C4-2B (cell line): ENCODE data around the gene F2.

ENCODE experiments used
- ZFX ChIP-seq: fragments of 450-650 bp; IDR thresholded peaks from 2 replicates; pipeline ENCODE4 v1.6.1; 2017
- TF ChIP-seq, protein P1 (sequence below): fragments of 450-650 bp; conservative IDR thresholded peaks from 2 replicates; pipeline ENCODE4 v1.5.1; 2017; ENCODE audit warnings: mild to moderate bottlenecking

DNA sequence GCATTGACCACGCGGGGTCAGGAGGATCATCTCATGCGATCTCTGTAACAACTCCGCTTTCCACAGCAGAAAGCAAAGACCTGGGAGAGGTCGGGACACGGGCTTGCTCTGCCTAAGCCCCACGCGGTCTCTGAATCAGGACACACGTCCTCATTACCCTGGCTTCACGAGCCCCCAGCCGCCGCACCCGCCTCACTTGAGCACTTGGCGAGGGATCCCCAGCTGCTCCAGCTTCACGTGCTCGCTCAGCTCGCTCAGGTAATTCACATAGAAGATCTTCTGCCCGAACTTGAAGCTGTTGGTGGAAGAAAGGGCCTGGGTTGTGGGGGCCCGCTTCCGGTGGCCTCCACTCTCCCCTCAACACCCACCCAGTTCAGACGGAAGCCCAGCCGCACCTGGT is 38.2 kb upstream of the F2 start:
- TF ChIP-seq, protein P1, sequence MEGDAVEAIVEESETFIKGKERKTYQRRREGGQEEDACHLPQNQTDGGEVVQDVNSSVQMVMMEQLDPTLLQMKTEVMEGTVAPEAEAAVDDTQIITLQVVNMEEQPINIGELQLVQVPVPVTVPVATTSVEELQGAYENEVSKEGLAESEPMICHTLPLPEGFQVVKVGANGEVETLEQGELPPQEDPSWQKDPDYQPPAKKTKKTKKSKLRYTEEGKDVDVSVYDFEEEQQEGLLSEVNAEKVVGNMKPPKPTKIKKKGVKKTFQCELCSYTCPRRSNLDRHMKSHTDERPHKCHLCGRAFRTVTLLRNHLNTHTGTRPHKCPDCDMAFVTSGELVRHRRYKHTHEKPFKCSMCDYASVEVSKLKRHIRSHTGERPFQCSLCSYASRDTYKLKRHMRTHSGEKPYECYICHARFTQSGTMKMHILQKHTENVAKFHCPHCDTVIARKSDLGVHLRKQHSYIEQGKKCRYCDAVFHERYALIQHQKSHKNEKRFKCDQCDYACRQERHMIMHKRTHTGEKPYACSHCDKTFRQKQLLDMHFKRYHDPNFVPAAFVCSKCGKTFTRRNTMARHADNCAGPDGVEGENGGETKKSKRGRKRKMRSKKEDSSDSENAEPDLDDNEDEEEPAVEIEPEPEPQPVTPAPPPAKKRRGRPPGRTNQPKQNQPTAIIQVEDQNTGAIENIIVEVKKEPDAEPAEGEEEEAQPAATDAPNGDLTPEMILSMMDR = no peak
- no peak for TF ChIP-seq ZFX
